Measurements from ENCODE around the gene LSM14B.

The LSM14B gene

DNA sequence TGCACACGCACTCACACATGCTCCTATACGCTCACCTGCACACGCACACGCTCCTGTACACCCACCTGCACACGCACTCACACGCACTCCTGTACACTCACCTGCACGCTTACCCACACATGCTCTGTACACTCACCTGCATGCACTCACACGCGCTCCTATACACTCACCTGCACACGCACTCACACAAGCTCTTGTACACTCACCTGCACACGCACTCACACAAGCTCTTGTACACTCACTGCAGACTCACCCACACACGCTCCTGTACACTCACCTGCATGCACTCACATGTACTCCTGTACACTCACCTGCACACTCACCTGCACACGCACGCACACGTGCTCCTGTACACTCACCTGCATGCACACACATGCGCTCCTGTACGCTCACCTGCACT is 34.6 kb upstream of the LSM14B start:
- peaks cover 3% of the 10 kb centered on the region for H3K79me1 ChIP-seq (ENCODE audit: low read length)
- WGBS (ENCODE audit: extremely low coverage, insufficient coverage, insufficient read length) = no CpG with 5 or more reads among the region's 17 CpGs

GRCh38 chr20:62088258-62089127 is 33.8 kb upstream of the LSM14B start:
- no peak overlapping the region for H4K91ac ChIP-seq (ENCODE audit: low read depth, low read length)
- H3K9ac ChIP-seq (ENCODE audit: low read length) = no peak overlapping the region
- H3K79me1 ChIP-seq (ENCODE audit: low read length) = peaks cover 3% of the 10 kb centered on the region
- H3K4me2 ChIP-seq (ENCODE audit: low read length) = no peak overlapping the region
- no peaks in the 10 kb centered on the region for H3K36me3 ChIP-seq (ENCODE audit: control insufficient read depth in 1 of 2, insufficient read depth in 2 of 2, low read length in 2 of 2)
- H4K8ac ChIP-seq (ENCODE audit: low read depth, low read length) = no peak overlapping the region
- H3K14ac ChIP-seq (ENCODE audit: low read length) = no peak overlapping the region
- H2AFZ ChIP-seq (ENCODE audit: insufficient read depth, low read length, poor library complexity) = no peak overlapping the region
- no peaks in the 10 kb centered on the region for H3K27me3 ChIP-seq (ENCODE audit: insufficient read depth, low read length)
- H3K27ac ChIP-seq (ENCODE audit: low read depth, low read length) = no peak overlapping the region
- H2AK5ac ChIP-seq (ENCODE audit: low read length) = no peak overlapping the region
- peaks cover 5 to 11% of the 10 kb centered on the region in 2 experiments for H3K4me1 ChIP-seq (ENCODE audit: control insufficient read depth in 1 of 2, insufficient read depth in 2 of 2, low read length in 2 of 2)
- H3K9me3 ChIP-seq (ENCODE audit: insufficient read depth, low read depth, low read length) = peaks cover 10% of the 10 kb centered on the region
- no CpG with 5 or more reads among the region's 15 CpGs for whole genome bisulfite sequencing (ENCODE audit: extremely low coverage, insufficient coverage, insufficient read length)
- H3K4me3 ChIP-seq (ENCODE audit: low read depth, low read length) = no peak overlapping the region
- no peak overlapping the region for H4K12ac ChIP-seq (ENCODE audit: low read depth, low read length)
- no peak overlapping the region for H3K23ac ChIP-seq (ENCODE audit: low read length)
- H3K18ac ChIP-seq (ENCODE audit: low read length) = no peak overlapping the region
- no peak overlapping the region for H2BK5ac ChIP-seq (ENCODE audit: low read depth, low read length, poor library complexity)
- DNase-seq = peak; percentile 94 to 98
- no peak overlapping the region for H2BK120ac ChIP-seq (ENCODE audit: insufficient read depth, low read length, poor library complexity)
- no peaks in the 10 kb centered on the region for H3K79me2 ChIP-seq (ENCODE audit: control insufficient read depth, insufficient read depth, low read length, poor library complexity)
- no peak overlapping the region for H2BK12ac ChIP-seq (ENCODE audit: low read length)
- H3K4ac ChIP-seq (ENCODE audit: low read depth, low read length) = no peak overlapping the region

More for the DNA sequence above, 34.6 kb upstream of the LSM14B start:
- no peak overlapping the region for H2BK5ac ChIP-seq (ENCODE audit: low read depth, low read length, poor library complexity)
- no peak overlapping the region for H3K4me2 ChIP-seq (ENCODE audit: low read length)
- H3K4ac ChIP-seq (ENCODE audit: low read depth, low read length) = no peak overlapping the region
- H2AK5ac ChIP-seq (ENCODE audit: low read length) = no peak overlapping the region
- H3K36me3 ChIP-seq (ENCODE audit: control insufficient read depth in 1 of 2, insufficient read depth in 2 of 2, low read length in 2 of 2) = no peaks in the 10 kb centered on the region
- DNase-seq = no peak
- peaks cover 10% of the 10 kb centered on the region for H3K9me3 ChIP-seq (ENCODE audit: insufficient read depth, low read depth, low read length)
- H2AFZ ChIP-seq (ENCODE audit: insufficient read depth, low read length, poor library complexity) = no peak overlapping the region
- peaks cover 5 to 11% of the 10 kb centered on the region in 2 experiments for H3K4me1 ChIP-seq (ENCODE audit: control insufficient read depth in 1 of 2, insufficient read depth in 2 of 2, low read length in 2 of 2)
- no peaks in the 10 kb centered on the region for H3K27me3 ChIP-seq (ENCODE audit: insufficient read depth, low read length)
- H4K91ac ChIP-seq (ENCODE audit: low read depth, low read length) = no peak overlapping the region
- no peak overlapping the region for H3K27ac ChIP-seq (ENCODE audit: low read depth, low read length)
- H3K14ac ChIP-seq (ENCODE audit: low read length) = no peak overlapping the region
- no peak overlapping the region for H4K12ac ChIP-seq (ENCODE audit: low read depth, low read length)
- no peak overlapping the region for H3K18ac ChIP-seq (ENCODE audit: low read length)
- no peak overlapping the region for H3K23ac ChIP-seq (ENCODE audit: low read length)
- no peaks in the 10 kb centered on the region for H3K79me2 ChIP-seq (ENCODE audit: control insufficient read depth, insufficient read depth, low read length, poor library complexity)
- H3K4me3 ChIP-seq (ENCODE audit: low read depth, low read length) = peak overlapping the region; percentile 47
- H2BK12ac ChIP-seq (ENCODE audit: low read length) = no peak overlapping the region
- H3K9ac ChIP-seq (ENCODE audit: low read length) = no peak overlapping the region
- no peak overlapping the region for H2BK120ac ChIP-seq (ENCODE audit: insufficient read depth, low read length, poor library complexity)
- H4K8ac ChIP-seq (ENCODE audit: low read depth, low read length) = no peak overlapping the region

DNA sequence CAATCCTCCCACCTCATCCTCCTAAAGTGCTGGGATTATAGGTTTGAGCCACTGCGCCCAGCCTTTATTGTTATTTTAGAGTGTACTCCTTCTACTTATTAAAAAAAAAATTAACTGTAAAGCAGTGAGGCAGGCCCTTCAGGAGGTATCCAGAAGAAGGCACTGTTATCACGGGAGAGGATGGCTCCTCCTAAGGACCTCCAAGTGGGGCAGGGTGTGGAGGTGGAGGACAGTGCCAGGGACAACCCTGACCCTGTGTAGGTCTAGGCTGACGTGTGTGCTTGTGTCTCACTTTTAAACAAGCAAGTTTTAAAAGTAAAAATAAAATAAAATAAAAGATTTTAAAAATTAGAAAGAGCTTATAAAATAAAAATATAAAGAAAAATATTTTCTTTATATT is 32.9 kb upstream of the LSM14B start:
- Histone ChIP-seq H3K4ac (ENCODE audit: low read depth, low read length) (no peak overlapping the region), H4K8ac (ENCODE audit: low read depth, low read length) (no peak overlapping the region), H3K4me1 (ENCODE audit: control insufficient read depth in 1 of 2, insufficient read depth in 2 of 2, low read length in 2 of 2) (peaks cover 5 to 11% of the 10 kb centered on the region in 2 experiments), H3K9ac (ENCODE audit: low read length) (no peak overlapping the region), H4K12ac (ENCODE audit: low read depth, low read length) (no peak overlapping the region), H2AK5ac (ENCODE audit: low read length) (no peak overlapping the region), H3K4me2 (ENCODE audit: low read length) (no peak overlapping the region), H2BK120ac (ENCODE audit: insufficient read depth, low read length, poor library complexity) (peak overlapping the region; percentile 21), H3K79me1 (ENCODE audit: low read length) (peaks cover 3% of the 10 kb centered on the region), H4K91ac (ENCODE audit: low read depth, low read length) (peak overlapping the region; percentile 30), H3K27me3 (ENCODE audit: insufficient read depth, low read length) (no peaks in the 10 kb centered on the region), H3K79me2 (ENCODE audit: control insufficient read depth, insufficient read depth, low read length, poor library complexity) (no peaks in the 10 kb centered on the region), H2BK12ac (ENCODE audit: low read length) (no peak overlapping the region), H3K9me3 (ENCODE audit: insufficient read depth, low read depth, low read length) (peaks cover 10% of the 10 kb centered on the region), H3K4me3 (ENCODE audit: low read depth, low read length) (no peak overlapping the region), H3K23ac (ENCODE audit: low read length) (no peak overlapping the region), H3K18ac (ENCODE audit: low read length) (no peak overlapping the region), H2AFZ (ENCODE audit: insufficient read depth, low read length, poor library complexity) (no peak overlapping the region), H3K36me3 (ENCODE audit: control insufficient read depth in 1 of 2, insufficient read depth in 2 of 2, low read length in 2 of 2) (no peaks in the 10 kb centered on the region), H3K14ac (ENCODE audit: low read length) (no peak overlapping the region), H2BK5ac (ENCODE audit: low read depth, low read length, poor library complexity) (no peak overlapping the region), H3K27ac (ENCODE audit: low read depth, low read length) (no peak overlapping the region)
- WGBS (ENCODE audit: extremely low coverage, insufficient coverage, insufficient read length) = no CpG with 5 or more reads among the region's 3 CpGs
- no peak for DNase-seq

DNA sequence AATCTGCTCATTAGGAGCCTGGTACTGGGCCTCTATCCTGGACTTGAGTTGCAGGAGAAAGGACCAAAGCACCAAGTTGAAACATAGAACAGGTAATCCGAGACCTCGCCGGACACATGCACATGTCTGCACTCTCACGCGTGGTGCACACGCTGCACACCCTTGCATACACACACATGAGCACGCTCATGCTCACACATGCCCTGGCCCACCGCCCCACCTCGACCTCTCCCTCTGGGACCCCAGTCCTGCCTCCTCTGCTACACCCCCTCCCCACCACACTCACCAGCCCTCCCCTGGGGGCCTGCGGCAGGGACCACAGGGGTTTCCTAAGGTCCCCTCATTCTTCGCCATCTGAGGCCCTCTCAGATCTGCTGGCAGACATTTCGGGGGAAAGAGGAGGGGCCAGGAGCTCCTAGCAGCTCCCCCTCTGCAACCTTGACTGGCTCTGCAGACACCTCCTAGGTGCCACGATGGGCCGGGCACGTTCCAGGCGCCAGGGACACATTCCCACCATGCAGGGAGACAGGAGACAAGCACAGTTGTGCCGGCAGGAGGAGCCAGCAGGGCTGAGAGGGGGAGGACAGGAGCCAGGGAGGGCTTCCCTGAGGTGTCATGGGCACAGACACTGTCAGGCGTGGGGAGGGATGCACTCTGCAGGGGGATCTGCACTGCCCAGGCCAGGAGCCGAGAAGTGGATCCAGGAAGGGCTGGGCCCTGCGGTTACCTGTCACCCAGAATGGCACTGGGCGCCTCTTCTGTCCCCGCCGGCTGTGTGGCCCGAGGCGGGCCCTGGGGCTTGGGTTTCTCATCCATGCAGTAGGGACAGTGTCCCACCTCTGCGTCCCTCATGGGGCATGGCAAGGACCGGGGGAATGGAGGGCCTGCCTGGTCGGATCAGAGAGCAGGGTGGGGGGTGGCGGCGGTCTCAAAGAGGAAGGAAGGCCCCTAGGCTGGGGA is 25.6 kb upstream of the LSM14B start:
- H3K4me3 ChIP-seq (ENCODE audit: low read depth, low read length) = no peak overlapping the region
- peaks cover 8% of the 10 kb centered on the region for H3K9me3 ChIP-seq (ENCODE audit: insufficient read depth, low read depth, low read length)
- no peaks in the 10 kb centered on the region for H3K79me2 ChIP-seq (ENCODE audit: control insufficient read depth, insufficient read depth, low read length, poor library complexity)
- peak in 1 of 2 donors; percentile 15 for DNase-seq
- H2BK5ac ChIP-seq (ENCODE audit: low read depth, low read length, poor library complexity) = no peak overlapping the region
- H3K14ac ChIP-seq (ENCODE audit: low read length) = no peak overlapping the region
- no peak overlapping the region for H3K18ac ChIP-seq (ENCODE audit: low read length)
- no peak overlapping the region for H4K12ac ChIP-seq (ENCODE audit: low read depth, low read length)
- H3K4me2 ChIP-seq (ENCODE audit: low read length) = no peak overlapping the region
- H3K4ac ChIP-seq (ENCODE audit: low read depth, low read length) = no peak overlapping the region
- H4K91ac ChIP-seq (ENCODE audit: low read depth, low read length) = no peak overlapping the region
- no peaks in the 10 kb centered on the region for H3K79me1 ChIP-seq (ENCODE audit: low read length)
- H3K23ac ChIP-seq (ENCODE audit: low read length) = no peak overlapping the region
- H2AFZ ChIP-seq (ENCODE audit: insufficient read depth, low read length, poor library complexity) = no peak overlapping the region
- no peak overlapping the region for H3K9ac ChIP-seq (ENCODE audit: low read length)
- no peak overlapping the region for H2BK120ac ChIP-seq (ENCODE audit: insufficient read depth, low read length, poor library complexity)
- H4K8ac ChIP-seq (ENCODE audit: low read depth, low read length) = no peak overlapping the region
- WGBS (ENCODE audit: extremely low coverage, insufficient coverage, insufficient read length) = no CpG with 5 or more reads among the region's 30 CpGs
- no peak overlapping the region for H3K27ac ChIP-seq (ENCODE audit: low read depth, low read length)
- H2AK5ac ChIP-seq (ENCODE audit: low read length) = no peak overlapping the region
- H3K36me3 ChIP-seq (ENCODE audit: control insufficient read depth in 1 of 2, insufficient read depth in 2 of 2, low read length in 2 of 2) = no peaks in the 10 kb centered on the region
- H2BK12ac ChIP-seq (ENCODE audit: low read length) = no peak overlapping the region
- no peaks in the 10 kb centered on the region for H3K27me3 ChIP-seq (ENCODE audit: insufficient read depth, low read length)
- no peaks in the 10 kb centered on the region for H3K4me1 ChIP-seq (ENCODE audit: control insufficient read depth in 1 of 2, insufficient read depth in 2 of 2, low read length in 2 of 2)

Measured in trophoblast cell (in vitro differentiated cells and primary cell).